Activated CD8-positive, alpha-beta memory T cell treated with anti-CD3 and anti-CD28 coated beads for 36 hours (primary cell): ENCODE data around the gene POPDC3. TPM values are rescaled to one million over a fixed set of nuclear protein-coding genes. Genes with fewer than 3 reads are reported as not detected.

ENCODE experiments used
- CTCF ChIA-PET: fragments of 350-600 bp; sonication (Branson Sonifier 250); formaldehyde crosslinking; loops from one replicate; lab custom pipeline; 2021; ENCODE audit warnings: antibody characterized with exemption; lab: Charles Lee
- POLR2A ChIA-PET: fragments of 350-600 bp; sonication (Branson Sonifier 250); formaldehyde crosslinking; loops from one replicate; lab custom pipeline; 2021; ENCODE audit warnings: antibody characterized with exemption; lab: Charles Lee
- total RNA-seq, 2 experiments: library from RNA; stranded (reverse); gene quantifications; one replicate each; pipeline ENCODE4 v1.2.3, GENCODE V29; 2021

POPDC3 gene
- total RNA-seq, 2 experiments from 2014 or later: not detected

DNA sequence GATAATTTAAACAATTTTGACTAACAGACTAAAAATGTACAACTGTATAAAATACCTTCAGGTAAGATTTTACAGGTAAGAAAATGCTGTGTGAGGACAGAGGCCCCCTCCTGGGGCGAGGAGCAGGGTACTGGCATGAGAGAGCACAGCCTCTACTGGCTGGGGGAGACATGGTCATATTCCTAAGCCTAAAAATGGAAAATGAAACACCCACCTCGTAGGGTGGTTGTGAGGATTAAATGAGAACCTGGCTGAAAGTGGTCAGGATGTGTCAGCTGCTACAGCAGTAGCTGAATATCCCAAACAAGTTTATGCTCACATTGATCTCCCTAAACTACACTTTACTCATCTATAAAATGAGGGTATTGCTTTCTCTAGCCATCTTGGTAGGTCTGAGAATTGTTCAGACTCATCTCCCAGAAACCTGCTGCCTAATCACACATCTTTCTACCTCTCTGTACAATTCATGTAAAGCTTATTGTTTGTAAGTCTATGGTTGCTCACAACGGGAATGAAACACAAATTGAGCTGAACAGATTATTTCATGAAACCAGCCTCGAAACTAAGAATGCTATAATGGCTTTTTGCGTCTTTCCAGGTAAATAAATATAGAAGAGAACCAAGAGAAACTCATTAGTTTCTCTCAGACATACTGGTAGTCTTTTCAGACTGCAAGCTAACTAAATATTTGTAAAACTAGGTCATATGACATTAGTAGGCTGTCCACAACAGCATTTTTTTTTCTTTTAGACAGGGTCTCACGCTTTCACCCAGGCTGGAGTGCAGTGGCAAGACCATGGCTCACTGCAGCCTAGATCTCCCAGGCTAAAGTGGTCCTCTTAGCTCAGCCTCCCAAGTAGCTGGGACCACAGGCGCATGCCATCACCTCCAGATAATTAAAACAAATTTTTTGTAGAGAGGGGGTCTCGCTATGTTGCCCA is 69.6 kb downstream of the POPDC3 start:
- ChIA-PET CTCF (no interaction called here), POLR2A (no interaction called here)

DNA sequence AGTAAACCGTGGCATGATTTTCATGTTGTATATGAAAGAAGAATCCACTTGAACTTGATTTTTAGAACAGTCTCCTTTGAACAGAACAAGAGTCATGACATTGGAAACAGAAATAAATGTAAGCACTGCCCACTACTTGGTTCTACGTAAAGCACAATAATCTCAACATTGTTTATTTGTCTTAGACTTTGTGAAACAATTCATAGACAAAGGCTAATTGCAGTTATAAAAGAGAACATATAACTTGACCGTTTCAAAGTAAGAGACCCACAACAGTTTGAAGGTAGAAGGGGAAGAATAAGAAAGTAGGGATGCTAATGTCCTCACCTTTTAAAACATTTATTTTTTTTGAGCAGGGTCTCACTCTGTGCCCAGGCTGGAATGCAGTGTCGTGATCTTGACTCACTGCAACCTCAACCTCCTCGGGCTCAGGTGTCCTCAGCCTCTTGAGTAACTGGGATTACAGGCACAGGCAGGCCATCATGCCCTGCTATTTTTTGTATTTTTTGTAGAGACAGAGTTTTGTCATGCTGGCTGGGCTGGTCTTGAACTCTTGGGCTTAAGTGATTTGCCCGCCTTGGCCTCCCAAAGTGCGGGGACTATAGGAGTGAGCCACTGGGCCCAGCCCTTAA is 71.1 kb downstream of the POPDC3 start:
- ChIA-PET POLR2A (no interaction called here), CTCF (no interaction called here)

Other genes with a start within 250 kb of the POPDC3 start
- gene LIN28B, start 222.9 kb downstream of the POPDC3 start, total RNA-seq: not detected
- 10 to 100 TPM; 54.4 to 55.5 TPM for gene PREP, start 223.1 kb upstream of the POPDC3 start, total RNA-seq